BJ (cell line): ENCODE results near the gene KIRREL1. TPM values are rescaled to one million over a fixed set of nuclear protein-coding genes. Genes with fewer than 3 reads are reported as not detected.

ENCODE experiments used
- CTCF ChIA-PET: fragments of 350-600 bp; formaldehyde crosslinking; extraction: SDS; loops from one replicate; lab custom pipeline; 2021; ENCODE audit warnings: antibody characterized with exemption, inconsistent platforms; lab: Yijun Ruan, JAX
- POLR2A ChIA-PET: fragments of 300-600 bp; sonication (Branson Sonifier 250); formaldehyde crosslinking; extraction: SDS; loops from one replicate; lab custom pipeline; 2021; ENCODE audit warnings: antibody characterized with exemption; lab: Charles Lee
- DNase-seq: peaks from one replicate; pipeline ENCODE4 v3.0.0-alpha.2; 2011; ENCODE audit warnings: low read depth
- H3K27me3 ChIP-seq: 2 replicates; pipeline ENCODE4 v1.6.0; 2011; ENCODE audit warnings: low read length; ENCODE audit not compliant: control insufficient read depth, insufficient read depth
- H3K36me3 ChIP-seq: 2 replicates; pipeline ENCODE4 v1.5.1; 2011; ENCODE audit warnings: low read length; ENCODE audit not compliant: control insufficient read depth, insufficient read depth
- H3K4me3 ChIP-seq: 2 replicates; pipeline ENCODE4 v1.5.1; 2011; ENCODE audit warnings: low read depth, mild to moderate bottlenecking, control low read depth, low read length
- polyA plus RNA-seq: library from polyadenylated mRNA; depleted of rRNA; stranded (reverse); fragments of >200 nt; gene quantifications from 2 replicates; pipeline ENCODE4 v1.2.3, GENCODE V29; 2011
- TF ChIP-seq, protein P1 (sequence below): IDR thresholded peaks from 2 replicates; pipeline ENCODE4 v1.5.1; 2011; ENCODE audit warnings: low read depth, mild to moderate bottlenecking, control low read depth, inconsistent platforms, low read length, moderate library complexity; ENCODE audit not compliant: insufficient read depth

The KIRREL1 gene
- polyA plus RNA-seq, 1 experiment = 65.1 TPM

DNA sequence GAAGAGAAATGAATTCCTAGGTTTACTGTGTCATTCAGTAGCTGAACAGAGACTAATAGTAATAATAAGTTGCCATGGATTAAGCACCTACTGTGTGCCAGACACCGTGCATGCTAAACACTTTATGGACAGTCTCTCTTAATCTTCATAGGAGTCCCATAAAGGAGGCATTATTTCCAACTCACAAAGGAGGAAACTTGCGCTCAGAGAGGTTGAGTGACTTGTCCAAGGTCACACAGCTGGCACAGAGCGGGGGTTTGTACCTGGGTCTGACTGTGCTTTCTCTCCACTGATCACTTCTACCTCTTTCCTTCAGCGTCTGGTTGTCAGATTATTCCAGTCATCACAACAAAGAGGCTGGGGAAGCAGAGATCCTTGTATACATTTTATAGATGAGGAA is 91.3 kb downstream of the KIRREL1 start:
- ChIA-PET CTCF (interaction anchor here (1.8 to 6.6 kb wide), 2 partner anchors 10 to 94 kb away, joined by 4 to 102 read pairs; no protein-coding TSS in a partner anchor), POLR2A (no interaction called here)
- DNase-seq = no peak
- Histone ChIP-seq H3K27me3 (no peaks in the 10 kb centered on the region), H3K36me3 (peaks cover 48% of the 10 kb centered on the region), H3K4me3 (no peak overlapping the region)
- TF ChIP-seq, protein P1, sequence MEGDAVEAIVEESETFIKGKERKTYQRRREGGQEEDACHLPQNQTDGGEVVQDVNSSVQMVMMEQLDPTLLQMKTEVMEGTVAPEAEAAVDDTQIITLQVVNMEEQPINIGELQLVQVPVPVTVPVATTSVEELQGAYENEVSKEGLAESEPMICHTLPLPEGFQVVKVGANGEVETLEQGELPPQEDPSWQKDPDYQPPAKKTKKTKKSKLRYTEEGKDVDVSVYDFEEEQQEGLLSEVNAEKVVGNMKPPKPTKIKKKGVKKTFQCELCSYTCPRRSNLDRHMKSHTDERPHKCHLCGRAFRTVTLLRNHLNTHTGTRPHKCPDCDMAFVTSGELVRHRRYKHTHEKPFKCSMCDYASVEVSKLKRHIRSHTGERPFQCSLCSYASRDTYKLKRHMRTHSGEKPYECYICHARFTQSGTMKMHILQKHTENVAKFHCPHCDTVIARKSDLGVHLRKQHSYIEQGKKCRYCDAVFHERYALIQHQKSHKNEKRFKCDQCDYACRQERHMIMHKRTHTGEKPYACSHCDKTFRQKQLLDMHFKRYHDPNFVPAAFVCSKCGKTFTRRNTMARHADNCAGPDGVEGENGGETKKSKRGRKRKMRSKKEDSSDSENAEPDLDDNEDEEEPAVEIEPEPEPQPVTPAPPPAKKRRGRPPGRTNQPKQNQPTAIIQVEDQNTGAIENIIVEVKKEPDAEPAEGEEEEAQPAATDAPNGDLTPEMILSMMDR = no peak

DNA sequence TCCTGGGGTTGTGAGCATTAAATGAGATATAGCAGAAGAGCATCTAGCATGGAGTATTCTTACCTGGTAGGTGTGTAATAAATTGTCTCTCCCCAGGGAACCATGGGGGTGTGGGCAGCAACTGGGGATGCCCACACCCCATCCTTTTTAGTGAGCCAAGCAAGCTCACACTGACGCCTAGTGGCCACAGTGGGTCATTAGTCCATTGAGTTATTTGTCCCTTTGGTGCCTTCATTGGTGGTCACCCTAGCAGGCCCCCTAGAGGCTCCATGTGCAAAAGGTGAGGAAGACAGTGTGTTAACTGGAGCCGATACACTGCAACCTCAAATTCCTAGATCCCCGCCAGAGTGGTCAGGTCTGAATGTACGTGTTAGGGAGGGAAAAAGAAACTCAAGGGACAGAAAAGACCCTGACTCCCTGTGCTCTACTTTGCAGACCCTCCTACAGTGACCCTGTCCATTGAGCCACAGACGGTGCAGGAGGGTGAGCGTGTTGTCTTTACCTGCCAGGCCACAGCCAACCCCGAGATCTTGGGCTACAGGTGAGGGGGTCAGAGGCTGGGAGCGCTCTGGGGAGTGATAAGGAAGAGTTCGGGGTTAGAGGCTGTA is 94.0 kb downstream of the KIRREL1 start:
- no peak overlapping the region for H3K4me3 ChIP-seq
- H3K27me3 ChIP-seq = no peaks in the 10 kb centered on the region
- POLR2A ChIA-PET = no interaction called here
- peaks cover 56% of the 10 kb centered on the region for H3K36me3 ChIP-seq
- TF ChIP-seq, protein P1 = peak; percentile 91
- CTCF ChIA-PET = interaction anchor here (0.6 to 6.6 kb wide), 19 partner anchors 9 to 124 kb away, joined by 3 to 102 read pairs (median 5); no protein-coding TSS in a partner anchor
- DNase-seq = no peak

DNA sequence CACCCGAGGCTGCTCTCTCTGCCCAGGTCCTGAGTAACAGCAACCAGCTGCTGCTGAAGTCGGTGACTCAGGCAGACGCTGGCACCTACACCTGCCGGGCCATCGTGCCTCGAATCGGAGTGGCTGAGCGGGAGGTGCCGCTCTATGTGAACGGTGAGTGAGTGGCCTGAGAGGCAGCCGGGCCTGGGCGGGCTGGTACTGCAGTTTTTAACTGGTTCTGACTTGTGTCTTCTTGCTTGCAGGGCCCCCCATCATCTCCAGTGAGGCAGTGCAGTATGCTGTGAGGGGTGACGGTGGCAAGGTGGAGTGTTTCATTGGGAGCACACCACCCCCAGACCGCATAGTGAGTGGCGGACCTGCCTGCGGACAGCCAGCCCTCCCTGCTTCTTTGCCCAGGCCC is 96.0 kb downstream of the KIRREL1 start:
- DNase-seq = no peak
- no peaks in the 10 kb centered on the region for H3K27me3 ChIP-seq
- POLR2A ChIA-PET = no interaction called here
- CTCF ChIA-PET = interaction anchor here (0.7 to 6.6 kb wide), 4 partner anchors 14 to 127 kb away, joined by 3 to 102 read pairs (median 12); no protein-coding TSS in a partner anchor
- TF ChIP-seq, protein P1 = no peak
- no peak overlapping the region for H3K4me3 ChIP-seq
- peaks cover 68% of the 10 kb centered on the region for H3K36me3 ChIP-seq

DNA sequence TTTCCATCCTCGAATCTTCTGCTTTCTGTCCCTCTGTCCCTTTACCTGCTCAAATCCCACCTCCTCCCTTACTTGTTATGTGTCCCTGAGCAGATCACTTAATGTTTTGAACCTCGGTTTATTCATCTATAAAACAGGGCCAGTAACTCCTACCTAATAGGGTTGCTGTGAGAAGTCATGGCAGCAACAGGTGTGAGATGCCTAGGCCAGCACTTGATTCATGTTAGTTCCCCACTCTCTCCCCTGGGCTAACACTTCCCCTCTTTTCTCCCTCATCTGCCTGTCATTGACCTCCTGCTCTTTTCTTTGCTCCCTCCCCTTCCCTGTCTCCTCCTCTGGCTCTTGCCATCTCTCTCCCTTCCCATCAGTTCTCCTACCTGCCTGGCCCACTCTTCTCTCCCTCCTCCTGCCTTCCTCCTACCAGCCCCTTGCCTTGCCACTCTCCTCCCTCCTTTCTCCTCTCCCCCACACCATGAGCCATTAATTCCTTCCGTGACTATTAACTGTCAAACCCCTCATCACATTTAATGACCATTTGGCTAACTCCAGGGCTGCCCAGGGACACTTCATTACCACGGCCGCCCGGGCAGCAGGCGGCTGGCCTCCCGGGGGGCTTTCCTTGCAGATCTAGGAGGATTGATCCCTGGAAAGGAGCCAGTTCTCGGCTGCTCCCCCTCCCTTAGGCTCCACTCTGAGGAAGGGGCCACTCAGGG is 96.6 kb downstream of the KIRREL1 start:
- CTCF ChIA-PET = no interaction called here
- TF ChIP-seq, protein P1 = no peak
- POLR2A ChIA-PET = no interaction called here
- peaks cover 68% of the 10 kb centered on the region for H3K36me3 ChIP-seq
- H3K4me3 ChIP-seq = no peak overlapping the region
- no peaks in the 10 kb centered on the region for H3K27me3 ChIP-seq
- DNase-seq = no peak

DNA sequence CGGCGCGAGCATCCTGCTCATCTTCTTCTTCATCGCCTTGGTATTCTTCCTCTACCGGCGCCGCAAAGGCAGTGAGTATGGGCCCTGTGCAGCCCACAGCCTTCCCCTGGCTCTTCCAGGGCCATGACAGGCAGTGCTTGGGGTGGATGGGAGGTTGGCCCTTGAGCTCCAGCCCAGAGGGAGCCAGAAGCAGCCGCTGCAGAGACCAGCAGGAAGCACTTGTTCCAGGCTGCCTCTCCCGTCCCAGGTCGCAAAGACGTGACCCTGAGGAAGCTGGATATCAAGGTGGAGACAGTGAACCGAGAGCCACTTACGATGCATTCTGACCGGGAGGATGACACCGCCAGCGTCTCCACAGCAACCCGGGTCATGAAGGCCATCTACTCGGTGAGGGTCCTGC is 99.9 kb downstream of the KIRREL1 start:
- H3K27me3 ChIP-seq = no peaks in the 10 kb centered on the region
- POLR2A ChIA-PET = interaction anchor here (0.7 kb wide), 1 partner anchor 103 kb away, joined by 3 read pairs; no protein-coding TSS in a partner anchor
- DNase-seq = no peak
- TF ChIP-seq, protein P1 = no peak
- H3K36me3 ChIP-seq = peaks cover 63% of the 10 kb centered on the region
- no peak overlapping the region for H3K4me3 ChIP-seq
- CTCF ChIA-PET = interaction anchor here (1.0 to 11.4 kb wide), 5 partner anchors 10 to 124 kb away, joined by 3 to 187 read pairs (median 11); partner anchors contain the start of gene KIRREL1
